HG03280 (cell line): Measurements from ENCODE around the gene ITGA4.

Experiments used
- ATAC-seq: cut with Tn5 transposase; IDR thresholded peaks from one replicate; pipeline ENCODE4 v1.9.1; 2021; ENCODE audit warnings: mild to moderate bottlenecking, moderate library complexity; ENCODE audit not compliant: unreplicated experiment

The ITGA4 gene

DNA sequence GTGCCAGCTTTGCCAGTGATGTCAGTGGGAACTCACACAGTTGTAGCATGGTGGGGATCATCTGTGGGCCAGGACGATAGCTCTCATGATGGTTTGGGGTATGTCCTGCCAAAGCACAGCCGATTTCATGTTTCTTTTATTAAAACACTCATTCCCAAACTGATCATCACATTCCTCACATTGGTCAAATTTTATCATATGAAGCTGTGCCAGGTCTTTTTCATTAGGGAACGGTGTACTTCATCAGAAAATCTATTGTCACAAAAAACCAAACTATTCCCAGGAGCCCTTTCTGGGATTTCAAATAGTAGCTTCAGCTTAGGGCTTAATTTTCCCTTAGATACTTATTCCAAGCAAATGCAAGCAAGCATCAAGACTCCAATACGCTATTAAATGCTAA lies 42.0 kb downstream of the ITGA4 start:
- no peak for ATAC-seq

DNA sequence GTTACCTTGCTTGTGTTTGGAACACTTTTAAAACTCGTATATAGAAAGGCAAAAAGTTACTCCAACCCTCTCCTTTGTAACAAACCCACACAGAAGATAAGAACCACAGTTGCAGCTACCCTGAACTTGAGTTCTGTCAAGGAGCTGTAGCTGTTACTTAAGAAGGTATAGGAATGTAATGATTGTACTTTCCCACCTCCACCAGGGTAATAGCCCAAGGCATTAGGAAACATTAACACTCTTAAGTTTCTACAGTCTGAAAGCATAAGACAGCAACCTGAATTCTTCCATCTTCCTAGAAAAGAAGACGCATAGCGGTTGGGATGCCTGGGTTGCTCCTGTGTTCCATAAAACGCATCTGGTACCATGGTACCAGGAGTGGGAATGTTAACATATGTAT lies 43.0 kb downstream of the ITGA4 start:
- no peak for ATAC-seq

DNA sequence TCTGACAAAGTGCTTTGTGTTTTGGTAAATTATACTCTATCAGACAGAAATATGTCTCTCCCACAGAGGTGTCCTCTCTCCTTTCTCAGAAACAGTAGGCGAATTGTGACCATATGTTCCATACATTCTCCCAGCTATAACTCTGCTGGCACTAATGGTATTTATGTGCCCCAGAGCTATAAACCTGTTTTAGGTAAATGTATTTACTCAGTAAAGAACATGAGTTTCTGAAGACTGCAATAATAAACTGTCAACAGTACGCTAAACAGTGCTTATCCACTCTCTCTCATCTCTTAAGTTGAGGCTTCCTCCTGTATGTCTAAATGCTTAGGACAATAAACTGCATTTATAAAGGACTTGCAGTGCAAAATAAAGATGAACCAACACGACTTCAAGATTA lies 58.5 kb downstream of the ITGA4 start:
- ATAC-seq, result no peak

DNA sequence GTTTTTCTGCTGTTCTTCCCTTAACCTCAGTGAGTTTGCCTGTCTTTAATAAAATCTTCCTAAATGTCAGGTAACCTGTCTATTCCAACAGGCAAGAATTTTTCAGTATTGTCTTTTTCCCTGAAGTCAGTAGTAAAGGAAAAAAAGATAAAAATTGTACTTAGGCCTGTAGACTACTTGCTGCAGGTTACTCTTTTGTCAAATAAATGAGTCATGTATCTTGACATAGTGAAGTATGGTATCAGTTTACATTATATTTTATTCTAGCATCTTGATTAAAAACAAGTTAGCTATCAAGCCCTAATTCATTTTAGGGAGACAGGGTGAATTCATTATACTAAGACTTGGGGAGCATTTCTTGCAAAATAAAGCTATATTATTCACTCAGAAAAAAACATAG lies 59.8 kb downstream of the ITGA4 start:
- ATAC-seq, result no peak

DNA sequence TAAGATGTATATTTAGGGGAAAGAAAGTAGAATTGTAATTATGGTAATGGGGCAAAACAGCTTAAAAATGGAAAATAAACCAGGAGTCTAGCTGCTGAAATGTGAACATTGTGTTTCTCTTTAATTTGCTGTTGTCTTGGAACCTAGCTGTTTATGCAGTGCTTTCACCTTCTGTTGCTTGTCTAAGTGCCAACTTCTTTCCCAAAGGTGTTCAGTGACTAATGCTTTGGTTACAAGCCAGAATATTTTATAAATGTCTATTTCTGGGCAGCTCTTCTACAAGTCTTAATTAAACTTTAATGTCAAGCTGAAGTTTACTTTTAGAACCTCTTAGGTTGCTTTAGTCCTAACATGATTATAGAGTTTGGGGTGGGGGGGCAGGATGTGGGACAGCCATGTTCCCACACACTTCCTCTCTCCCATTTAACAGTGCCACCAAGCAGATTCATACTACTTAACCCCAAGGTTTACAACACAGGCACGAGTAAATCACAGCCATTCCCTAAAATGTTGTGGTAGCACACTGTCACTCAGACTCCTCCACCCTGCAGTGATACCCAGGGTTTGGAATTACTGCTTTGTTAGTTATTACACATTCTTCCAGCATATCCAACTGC lies 60.6 kb downstream of the ITGA4 start:
- ATAC-seq, result no peak

DNA sequence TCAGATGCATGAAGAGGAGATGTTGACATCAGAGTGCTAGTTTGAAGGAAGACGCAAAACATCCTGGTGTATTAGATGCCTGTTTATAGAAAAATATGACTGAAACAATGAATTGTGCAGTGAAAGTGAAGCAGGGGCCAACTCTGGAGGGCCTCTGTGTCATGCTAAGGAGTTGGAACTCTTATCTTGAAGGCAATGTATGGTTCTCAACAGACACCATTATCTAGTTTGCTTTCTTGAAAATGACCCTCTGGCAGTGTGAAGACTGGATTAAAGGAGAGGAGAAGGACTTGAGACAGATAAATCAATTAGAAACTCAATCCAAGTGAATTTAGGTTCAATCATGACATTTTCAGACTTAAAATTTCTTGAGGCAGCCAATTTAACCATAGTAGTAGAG lies 63.1 kb downstream of the ITGA4 start:
- no peak for ATAC-seq

DNA sequence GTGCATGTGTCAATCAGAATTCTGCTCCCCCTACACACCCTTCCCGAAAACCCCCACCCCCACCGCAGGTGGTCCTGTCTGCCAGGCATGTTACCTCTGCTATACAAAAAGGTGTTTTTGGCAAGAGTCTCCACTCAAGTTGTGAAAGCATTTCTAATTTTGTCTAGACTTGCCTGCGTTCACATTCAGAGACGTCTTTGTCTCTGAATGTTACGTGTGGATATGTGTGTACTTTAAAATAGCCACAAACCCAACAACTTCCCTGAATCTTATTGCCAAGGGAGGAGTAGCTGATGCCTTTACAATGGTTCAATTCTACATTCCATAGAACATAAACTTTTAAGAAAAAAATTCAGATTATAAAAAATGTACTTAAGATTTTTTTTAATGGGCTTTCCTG lies 66.6 kb downstream of the ITGA4 start:
- no peak for ATAC-seq

DNA sequence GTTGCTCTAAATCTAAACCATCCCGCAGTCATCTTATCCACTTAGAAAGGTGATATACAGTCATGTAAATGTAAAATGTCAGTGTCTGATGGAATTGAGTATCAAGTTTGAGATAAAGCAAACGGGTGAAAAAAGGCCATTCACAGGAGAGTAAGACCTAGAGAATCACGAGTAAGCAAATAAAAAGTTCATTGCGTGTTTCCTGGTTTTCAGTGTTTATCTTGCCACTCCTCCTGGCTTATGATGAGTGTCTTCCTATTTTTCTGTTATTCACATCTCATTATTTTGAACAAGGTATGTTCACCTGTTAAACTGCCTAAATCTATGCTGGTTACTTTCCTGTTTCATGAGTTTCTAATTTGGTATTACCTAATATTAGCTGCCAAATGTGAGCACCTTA lies 68.8 kb downstream of the ITGA4 start:
- ATAC-seq, result no peak

DNA sequence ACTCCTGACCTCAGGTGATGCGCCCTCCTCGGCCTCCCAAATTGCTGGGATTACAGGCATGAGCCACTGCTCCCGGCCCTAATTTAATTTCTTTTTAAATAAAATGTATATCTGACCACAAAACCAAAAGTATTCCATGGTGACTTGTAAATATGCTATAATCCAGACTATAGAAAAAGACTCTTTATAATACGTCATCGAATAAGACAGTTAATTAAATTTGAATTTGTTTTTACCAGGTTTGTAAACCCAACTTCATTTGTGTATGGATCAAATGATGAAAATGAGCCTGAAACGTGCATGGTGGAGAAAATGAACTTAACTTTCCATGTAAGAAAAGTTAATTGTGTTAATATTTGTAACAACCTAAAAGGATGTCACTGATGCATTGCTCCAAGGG lies 69.9 kb downstream of the ITGA4 start:
- ATAC-seq, result no peak

DNA sequence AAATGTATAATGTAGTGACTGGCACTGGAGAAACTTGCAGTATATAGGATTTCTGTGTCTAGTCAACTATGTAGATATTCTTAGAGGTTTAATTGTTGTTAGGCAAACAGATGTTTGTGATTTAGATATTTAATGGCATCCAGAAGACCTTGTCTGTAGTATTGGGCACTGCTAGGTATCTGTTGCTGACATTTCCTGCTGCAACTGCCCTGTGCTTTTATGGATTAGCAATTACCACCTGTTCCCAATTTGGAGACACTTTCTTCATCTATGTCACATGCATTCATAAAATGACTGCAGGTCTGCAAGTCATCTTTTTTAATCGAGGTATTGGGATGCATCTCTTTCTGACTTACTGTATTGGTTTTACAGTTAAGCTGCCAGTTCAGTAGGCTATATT lies 71.3 kb downstream of the ITGA4 start:
- no peak for ATAC-seq

DNA sequence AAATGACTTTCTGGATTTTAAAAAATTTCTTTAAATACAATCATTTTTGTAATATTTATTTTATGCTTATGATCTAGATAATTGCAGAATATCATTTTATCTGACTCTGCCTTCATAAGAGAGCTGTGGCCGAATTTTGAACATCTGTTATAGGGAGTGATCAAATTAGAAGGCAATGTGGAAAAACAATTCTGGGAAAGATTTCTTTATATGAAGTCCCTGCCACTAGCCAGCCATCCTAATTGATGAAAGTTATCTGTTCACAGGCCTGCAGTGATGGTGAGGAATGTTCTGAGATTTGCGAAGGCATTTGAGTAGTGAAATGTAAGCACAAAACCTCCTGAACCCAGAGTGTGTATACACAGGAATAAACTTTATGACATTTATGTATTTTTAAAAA lies 79.5 kb downstream of the ITGA4 start:
- no peak for ATAC-seq

DNA sequence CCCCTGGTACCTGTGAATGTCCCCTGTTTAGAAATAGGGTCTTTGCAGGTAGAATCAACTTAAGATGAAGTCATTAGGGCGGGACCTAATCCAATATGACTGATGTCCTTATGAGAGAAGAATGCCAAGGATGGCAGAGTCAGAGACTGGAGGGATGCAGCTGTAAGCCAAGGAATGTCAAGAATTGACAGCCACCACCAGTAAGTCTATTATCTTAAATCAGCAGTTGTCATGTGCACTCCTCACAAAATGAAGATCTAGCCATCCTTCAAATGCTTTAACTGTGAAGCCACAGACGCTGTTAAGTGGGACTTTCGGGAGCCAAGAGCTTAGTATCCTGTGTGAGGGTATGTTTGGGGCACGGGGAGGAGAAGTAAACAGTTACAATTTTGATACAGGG lies 83.2 kb downstream of the ITGA4 start:
- no peak for ATAC-seq

DNA sequence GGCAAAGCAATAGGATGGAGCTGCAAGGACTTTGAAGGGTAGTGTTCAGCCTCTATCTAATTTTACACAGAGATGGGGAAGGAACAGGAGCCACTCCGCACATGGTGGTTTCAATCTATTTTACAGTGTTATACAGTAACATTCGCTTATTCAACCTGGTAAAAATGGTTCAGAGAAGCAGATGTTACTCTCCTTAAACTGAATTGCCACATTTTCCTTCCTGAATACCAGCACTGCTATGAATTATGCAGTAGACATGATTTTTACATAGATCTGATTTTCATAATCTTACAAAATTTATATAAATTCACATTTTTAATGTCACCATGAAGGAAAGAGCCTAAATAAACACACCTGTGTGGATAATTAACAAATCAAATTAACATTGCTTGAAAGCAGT lies 85.0 kb downstream of the ITGA4 start:
- no peak for ATAC-seq

DNA sequence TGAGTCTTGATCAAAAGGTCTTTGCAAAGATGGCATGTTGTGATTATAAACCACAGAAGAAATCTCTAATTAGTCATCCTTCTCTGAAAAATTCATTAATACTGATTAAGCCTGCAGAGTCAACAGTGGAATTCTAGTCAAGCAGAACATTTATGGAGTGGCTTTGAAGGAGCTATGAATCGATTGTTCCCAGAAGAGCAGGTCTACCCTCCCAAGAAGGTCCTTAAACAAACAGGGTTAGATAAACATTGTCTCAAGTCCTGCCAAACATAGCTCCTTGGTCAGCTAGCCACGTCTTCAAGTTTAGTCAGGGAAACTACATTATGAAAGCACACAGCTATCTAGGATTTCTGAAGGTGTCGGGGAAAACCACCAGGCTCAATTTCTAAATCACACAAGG lies 88.9 kb downstream of the ITGA4 start:
- no peak for ATAC-seq

DNA sequence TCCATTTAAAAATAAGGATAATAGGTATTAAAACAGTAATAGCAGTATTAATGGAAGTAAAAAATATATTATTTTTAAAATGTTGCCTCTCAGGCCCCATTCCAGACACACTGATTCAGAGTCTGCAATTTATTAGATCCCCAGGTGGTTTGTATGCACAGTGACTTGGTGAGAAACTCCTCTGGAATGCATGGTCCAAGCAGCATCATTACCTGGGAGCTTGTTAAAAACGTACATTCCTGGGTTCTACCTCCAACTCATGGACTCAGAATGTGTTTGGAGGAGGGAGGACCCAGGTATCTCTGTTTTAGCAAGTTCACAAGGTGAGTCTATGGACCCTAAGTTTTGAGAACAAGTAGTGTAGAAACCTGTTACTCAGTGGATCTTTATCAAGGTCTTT lies 95.6 kb downstream of the ITGA4 start:
- no peak for ATAC-seq

DNA sequence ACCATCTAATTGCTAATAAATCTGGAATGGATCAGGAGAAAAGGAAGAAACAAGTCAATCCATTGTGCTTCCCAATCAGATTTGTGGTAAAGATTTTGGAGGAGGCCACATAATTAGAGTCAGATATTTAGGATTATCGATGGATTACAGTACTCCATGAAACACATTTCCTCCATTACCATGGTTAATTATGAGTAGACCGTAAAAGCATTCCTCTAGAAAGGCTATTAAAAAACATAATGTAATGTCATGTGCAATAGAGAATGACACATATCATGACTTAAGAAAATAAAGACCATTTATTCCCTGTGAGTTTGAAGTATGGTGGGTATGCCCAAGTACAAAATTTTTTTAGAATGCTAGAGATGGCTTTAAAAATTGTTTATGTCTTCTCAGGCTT lies 96.1 kb downstream of the ITGA4 start:
- ATAC-seq, result no peak

DNA sequence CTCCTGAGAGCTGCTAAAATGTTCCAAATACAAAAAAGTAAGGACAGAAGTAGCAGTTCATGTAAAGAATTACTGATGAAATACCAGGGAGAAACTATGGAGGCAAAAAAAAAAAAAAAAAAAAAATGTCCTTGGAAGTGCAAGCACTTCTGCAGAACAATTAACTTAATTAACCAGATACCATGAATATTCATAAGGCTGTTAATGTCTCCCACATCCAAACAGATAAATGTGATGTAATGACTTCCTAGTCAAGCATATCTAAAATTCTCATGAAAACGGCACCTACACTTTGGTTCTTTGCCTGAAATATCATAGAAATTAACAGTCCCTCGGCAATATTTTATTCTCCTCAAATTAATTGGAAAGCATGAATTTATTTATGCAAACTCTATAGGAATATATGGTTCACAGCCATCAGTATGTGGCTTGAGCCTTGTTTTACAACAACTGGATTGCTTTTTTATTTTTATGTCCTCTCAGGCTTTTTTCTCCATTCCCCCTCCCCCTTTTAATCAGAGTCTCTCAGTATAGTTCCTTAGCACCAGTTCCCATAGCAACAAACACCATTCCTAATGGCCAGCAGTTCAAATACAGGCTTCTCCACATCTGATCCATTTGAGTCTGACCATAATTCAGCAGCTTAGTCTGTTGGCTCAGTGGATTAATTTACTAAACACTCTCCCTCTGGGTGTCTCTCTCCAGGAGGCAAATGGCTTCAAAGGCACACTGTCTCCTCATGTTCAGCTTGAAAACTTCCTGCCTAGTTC lies 97.1 kb downstream of the ITGA4 start:
- ATAC-seq, result no peak

DNA sequence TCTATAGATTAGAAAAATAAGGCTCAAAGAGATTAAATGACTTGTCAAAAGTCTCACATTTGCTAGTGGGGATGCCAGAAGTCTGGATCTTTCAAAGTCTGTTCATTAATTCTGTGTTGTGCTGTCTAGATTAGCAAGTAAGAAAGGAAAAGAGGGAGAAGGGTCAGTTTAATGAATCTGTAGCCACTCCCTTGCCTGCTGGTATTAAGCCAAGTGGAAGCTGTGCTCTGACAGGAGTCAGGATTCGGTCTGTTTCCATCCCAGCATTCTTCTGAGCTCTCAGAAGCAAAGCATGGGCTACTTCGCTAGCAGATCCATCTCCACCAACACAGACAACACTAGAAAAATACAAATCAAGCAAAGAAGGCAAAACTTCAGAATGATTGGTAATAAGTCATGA lies 101.2 kb downstream of the ITGA4 start:
- no peak for ATAC-seq

DNA sequence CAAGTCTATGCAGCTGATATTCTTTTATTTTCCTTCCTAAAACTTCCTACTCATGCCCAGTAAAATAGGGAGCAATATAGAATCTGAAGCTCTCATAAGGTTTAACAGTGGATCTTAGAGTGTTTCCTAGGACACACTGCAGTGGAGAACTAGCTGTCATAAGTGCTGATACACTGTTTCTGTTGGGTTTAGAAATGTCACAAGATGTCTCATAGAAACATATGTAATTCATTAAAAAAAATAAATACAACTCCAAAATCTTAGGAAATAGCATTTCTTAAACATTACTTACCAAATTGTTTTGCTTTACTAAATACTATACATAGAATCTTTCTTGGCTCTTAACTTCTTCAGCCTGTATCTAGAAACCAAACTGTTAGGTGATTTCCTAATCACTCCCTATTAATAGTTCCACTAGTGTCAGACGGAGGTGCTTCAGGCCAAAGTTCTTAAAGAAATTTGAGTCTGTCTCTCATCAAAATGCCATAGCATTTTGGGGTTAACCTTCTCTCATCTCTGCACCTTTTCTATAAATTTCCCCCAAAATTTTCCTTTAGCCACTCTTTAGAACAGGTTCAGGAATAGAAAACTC lies 106.0 kb downstream of the ITGA4 start:
- no peak for ATAC-seq

DNA sequence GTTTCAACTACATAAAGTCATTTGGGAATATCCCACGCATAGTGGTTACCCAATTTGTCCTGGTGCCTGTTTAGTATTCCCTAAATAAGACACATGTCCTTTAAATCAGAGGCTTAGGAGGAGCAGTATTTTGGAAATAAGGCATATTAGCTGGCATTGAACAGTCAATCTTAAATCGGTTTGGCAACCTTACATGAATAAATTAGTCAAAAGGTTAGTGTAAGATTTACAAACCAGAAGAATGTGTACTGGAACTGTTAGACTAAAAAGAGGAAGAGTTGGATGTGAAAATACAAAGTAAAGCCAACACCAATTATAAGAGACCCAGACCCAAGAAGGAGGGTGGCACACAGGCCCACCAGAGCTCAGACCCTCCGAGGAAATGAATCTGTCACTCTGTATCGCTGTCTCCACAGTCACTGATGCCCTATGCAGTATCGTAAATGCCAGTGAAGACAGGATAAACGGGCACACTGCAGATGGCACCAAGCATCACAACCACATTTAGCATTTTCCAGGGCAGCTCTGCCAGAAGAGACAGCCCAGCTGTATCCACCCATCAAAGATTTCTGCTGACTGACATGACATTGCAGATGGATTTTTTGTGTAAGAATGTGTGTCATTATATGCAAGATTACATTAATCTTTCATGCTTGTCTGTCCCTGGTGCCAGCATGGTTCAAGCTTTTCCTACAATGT lies 109.3 kb downstream of the ITGA4 start:
- no peak for ATAC-seq

DNA sequence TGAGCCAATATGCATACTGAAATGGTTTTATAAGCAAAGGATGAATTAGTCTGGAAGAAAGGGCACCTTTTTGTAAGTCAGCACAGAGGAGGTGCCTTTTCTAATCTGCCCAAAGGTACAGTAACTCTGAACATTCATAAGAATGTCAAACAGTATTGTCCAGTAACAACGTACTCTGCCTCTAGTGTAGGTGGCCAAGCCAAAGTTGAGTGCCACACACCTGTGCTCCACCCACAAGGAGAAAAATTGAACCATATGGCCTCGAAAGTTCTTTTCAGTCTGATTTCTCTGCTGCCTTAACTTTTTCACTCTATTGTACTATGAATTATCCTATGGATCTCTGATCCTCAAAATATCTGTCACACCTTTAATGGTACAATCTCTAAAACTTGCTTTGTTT lies 112.9 kb downstream of the ITGA4 start:
- no peak for ATAC-seq
